ENCODE data around the gene NYNRIN.

DNA sequence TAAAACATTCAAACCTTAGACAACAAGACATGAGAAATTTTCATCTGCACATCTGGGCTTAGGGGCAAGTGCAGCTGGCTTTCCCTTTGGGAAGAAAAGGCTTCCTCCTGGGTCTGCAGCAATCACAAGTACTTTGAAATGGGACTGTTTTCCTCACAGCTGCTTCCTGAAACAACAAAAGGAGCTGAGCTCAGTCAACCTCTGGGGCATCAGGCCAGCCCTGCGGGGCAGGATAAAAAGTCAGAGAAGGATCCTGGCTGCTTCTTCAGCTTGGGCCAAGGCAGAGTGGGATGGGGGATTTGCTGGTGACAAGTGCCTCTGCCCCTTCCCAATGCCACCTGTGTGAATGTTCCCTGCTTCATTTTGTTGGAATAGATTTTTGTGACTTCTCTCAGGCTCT, 59.9 kb downstream of the NYNRIN start:
- TF ChIP-seq, protein P1, sequence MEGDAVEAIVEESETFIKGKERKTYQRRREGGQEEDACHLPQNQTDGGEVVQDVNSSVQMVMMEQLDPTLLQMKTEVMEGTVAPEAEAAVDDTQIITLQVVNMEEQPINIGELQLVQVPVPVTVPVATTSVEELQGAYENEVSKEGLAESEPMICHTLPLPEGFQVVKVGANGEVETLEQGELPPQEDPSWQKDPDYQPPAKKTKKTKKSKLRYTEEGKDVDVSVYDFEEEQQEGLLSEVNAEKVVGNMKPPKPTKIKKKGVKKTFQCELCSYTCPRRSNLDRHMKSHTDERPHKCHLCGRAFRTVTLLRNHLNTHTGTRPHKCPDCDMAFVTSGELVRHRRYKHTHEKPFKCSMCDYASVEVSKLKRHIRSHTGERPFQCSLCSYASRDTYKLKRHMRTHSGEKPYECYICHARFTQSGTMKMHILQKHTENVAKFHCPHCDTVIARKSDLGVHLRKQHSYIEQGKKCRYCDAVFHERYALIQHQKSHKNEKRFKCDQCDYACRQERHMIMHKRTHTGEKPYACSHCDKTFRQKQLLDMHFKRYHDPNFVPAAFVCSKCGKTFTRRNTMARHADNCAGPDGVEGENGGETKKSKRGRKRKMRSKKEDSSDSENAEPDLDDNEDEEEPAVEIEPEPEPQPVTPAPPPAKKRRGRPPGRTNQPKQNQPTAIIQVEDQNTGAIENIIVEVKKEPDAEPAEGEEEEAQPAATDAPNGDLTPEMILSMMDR (IDR thresholded peaks at IDR 0.05; ENCODE audit: extremely low read depth in 1 of 2, insufficient read depth in 1 of 2, low read depth in 1 of 2, low read length in 2 of 2) = no peak
- TF ChIP-seq POLR2AphosphoS5 (IDR thresholded peaks at IDR 0.05; ENCODE audit: insufficient read depth, low read depth, low read length) (no peak), POLR2A (IDR thresholded peaks at IDR 0.05; ENCODE audit: low read depth, low read length) (no peak), EZH2 (IDR thresholded peaks at IDR 0.05; ENCODE audit: borderline replicate concordance, low read depth, low read length, severe bottlenecking) (no peak)

Measured in endothelial cell of umbilical vein (primary cell).